GM10266 (cell line): Measurements from ENCODE around the gene RITA1.

Source experiments
- DNase-seq: peaks from one replicate; pipeline ENCODE4 v3.0.0; 2012; ENCODE audit errors: extremely low spot score
- TF ChIP-seq, protein P1 (sequence below): IDR thresholded peaks from 2 replicates; pipeline ENCODE4 v1.5.1; 2012; ENCODE audit warnings: mild to moderate bottlenecking, low read depth; ENCODE audit not compliant: control insufficient read depth, insufficient read depth; ENCODE audit errors: missing control alignments

Gene RITA1

DNA sequence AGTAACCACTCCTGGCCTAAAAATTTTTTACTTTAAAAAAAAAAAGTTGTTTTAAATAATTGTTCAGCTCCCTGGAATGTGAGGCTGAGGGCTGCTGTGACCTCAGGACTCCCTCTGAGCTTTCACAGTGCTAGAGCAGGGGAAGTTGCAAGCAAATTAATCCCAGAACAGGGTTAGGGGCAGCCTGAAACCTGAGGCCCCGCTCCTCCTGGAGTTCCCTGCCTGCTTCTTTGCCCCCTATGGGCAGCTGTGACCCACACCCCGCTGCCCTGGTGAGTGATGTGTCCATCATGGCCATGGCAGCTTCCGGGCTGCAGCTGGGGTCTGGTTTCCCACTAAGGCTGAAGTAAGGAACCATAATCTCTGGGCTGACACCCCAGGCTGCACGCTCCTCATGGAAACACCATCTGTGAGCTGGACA lies 9.5 kb downstream of the RITA1 start:
- no peak for DNase-seq

DNA sequence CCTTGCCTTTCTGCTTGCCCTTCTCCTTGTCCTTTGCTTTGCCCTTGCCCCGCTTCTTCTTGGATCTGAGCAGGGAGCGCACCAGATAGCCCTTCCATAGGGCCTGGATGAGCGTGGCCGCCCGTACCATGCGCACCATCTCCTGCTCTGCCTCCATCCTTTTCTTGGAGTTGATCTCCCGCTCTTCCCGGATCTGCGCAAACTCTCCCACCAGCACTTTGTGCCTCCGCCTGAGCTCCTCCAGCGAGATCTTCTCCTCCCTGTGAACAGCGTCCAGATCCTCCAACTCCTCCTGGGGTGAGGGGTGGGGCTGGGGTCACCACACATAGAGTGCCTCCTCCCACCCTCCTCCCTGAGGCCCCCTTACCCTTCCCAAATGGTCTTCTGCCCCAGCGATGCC lies 10.1 kb downstream of the RITA1 start:
- TF ChIP-seq, protein P1, sequence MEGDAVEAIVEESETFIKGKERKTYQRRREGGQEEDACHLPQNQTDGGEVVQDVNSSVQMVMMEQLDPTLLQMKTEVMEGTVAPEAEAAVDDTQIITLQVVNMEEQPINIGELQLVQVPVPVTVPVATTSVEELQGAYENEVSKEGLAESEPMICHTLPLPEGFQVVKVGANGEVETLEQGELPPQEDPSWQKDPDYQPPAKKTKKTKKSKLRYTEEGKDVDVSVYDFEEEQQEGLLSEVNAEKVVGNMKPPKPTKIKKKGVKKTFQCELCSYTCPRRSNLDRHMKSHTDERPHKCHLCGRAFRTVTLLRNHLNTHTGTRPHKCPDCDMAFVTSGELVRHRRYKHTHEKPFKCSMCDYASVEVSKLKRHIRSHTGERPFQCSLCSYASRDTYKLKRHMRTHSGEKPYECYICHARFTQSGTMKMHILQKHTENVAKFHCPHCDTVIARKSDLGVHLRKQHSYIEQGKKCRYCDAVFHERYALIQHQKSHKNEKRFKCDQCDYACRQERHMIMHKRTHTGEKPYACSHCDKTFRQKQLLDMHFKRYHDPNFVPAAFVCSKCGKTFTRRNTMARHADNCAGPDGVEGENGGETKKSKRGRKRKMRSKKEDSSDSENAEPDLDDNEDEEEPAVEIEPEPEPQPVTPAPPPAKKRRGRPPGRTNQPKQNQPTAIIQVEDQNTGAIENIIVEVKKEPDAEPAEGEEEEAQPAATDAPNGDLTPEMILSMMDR = no peak
- no peak for DNase-seq

More for the DNA sequence above, 9.5 kb downstream of the RITA1 start:
- TF ChIP-seq, protein P1 = no peak

DNA sequence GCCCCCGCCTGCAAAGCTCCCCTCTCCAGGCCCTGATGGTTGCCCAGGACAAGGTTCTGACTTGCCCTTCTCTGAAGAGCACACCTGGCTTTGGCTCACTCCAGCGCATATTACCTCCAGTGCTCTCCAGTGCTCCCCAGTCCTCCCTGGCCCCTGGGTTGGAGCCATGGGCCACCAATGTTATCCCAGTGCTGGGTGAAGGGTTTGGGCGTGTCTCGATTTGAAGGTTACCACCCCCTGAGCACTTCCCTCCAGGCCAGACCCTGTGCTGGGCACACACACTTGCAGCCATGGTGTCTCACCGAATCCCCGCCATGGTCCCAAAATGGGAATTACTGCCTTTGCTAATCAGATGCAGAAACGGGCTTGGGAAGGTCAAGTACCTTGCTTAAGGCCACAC lies 11.1 kb downstream of the RITA1 start:
- TF ChIP-seq, protein P1 = no peak
- no peak for DNase-seq

DNA sequence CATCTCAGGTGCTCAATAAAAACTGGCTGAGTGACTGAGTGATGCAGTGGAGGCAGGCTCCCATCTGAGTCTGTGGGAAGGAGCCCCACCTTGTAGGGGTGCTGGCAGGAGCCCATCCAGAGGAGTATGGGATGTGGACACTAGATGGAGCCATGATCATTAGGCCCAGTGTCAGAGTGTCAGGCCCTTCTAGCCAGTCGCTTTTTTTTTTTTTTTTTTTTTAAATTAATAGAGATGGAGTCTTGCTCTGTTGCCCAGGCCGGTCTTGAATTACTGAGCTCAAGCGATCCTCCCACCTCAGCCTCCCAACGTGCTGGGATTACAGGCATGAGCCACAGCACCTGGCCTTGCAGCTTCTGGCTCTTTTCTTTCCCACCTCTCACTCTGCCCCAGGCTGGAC lies 11.5 kb downstream of the RITA1 start:
- peak; percentile 85 for DNase-seq
- TF ChIP-seq, protein P1 = peak; percentile 76

DNA sequence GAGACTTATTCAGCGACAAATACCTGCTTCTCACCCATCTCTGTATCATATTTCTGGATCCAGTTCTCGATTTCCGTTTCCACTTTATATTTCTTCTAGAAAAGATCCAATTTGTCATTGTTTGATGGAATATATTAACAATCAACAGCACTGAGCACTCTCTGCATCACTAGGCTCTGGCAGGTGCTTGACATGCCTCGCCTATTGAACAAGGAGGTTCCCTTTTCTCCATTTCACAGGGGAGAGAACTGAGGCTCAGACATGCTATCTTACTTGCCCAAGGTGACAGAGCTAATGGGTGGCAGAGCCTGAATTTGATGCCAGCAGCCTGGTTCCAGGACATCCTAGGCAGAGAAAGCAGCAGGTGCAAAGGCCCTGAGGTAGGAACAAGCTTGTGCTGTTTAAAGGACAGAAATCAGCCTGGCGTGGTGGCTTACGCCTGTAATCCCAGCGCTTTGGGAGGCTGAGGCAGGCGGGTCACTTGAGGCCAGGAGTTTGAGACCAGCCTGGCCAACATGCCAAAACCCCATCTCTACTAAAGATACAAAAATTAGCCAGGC lies 12.1 kb downstream of the RITA1 start:
- no peak for DNase-seq

DNA sequence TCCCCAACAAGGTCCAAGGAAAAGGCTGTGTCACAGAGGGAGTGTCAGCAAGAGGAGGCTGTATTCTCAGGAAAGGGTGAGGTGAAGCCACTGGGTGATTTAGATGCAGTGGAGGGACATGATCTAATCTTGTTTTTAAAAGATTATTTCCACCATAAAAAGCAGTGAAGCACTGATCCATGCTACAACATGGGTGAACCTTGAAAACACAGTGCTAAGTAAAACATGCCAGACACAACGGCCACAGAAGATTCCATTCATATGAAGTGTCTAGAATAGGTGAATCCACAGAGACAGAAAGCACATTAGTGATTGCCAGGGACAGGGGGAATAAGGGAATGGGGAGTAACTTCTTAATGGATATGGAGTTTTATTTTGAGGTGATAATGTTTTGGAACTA lies 12.8 kb downstream of the RITA1 start:
- no peak for DNase-seq
- TF ChIP-seq, protein P1 = no peak

More for the DNA sequence above, 12.1 kb downstream of the RITA1 start:
- TF ChIP-seq, protein P1 = no peak

DNA sequence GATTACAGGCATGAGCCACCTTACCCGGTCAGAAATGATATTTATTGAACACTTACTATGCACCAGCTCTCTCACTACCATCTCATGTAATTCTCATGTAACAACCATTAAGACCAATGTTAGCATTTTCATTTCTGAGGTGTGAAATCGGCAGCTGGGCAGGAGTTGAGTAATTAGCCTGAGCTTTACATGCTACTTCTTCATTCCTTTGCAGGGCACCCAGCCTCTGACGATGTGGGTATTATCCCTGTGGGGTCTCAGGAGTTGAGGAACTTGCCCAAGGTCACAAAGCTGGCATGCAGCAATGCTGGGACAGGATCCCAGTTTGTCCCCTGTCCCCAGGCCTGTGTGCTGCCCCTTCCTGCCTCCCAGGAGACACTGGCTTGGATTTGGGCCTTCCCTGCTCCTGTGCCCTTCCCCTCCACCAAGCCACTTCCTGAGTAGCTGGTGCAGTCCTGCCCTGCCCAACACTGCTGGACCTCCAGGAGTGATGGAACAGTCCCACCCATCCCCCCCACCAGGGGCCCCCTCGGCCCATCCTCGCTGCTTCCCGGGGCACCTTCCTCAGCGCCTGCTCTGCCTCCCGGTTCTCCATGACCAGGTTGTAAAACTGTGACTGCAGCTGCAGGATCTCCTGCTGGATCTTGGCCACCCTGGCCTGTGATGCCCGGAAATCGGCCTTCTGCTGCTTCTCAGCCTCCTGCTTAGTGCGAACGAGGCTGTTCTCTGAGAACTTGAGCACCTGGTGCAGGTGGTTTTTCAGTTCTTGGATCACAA lies 14.7 kb downstream of the RITA1 start:
- TF ChIP-seq, protein P1 = no peak

More for the DNA sequence above, 14.7 kb downstream of the RITA1 start:
- no peak for DNase-seq
